ENCODE results near the gene MBP.

DNA sequence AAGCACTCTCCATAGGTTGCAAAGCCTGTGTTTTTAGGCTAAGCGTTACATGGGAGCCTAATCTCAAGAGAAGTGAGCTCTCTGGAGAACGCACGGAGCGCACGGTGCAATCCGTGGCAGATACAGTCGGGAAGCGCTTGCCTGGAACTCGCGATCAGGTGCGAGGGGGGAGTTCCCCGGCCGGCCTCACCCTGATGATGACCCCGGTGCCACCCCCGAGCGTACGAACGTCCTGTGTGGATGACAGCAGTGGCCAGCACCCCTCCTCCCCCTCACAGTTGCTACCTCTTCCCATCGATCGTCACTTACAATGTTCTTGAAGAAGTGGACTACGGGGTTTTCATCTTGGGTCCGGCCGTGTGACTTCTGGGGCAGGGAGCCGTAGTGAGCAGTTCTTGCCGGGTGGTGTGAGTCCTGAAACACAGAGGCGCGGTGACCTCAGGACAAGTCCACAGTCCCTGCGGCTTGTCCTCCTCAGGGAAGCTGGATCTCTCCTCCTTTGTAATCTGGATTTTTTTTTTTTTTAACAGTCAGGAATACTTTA, 142.9 kb downstream of the MBP start:
- TF ChIP-seq EZH2 (IDR thresholded peaks at IDR 0.05; ENCODE audit: low read length, unreplicated experiment), result no peak
- TF ChIP-seq, protein P1, sequence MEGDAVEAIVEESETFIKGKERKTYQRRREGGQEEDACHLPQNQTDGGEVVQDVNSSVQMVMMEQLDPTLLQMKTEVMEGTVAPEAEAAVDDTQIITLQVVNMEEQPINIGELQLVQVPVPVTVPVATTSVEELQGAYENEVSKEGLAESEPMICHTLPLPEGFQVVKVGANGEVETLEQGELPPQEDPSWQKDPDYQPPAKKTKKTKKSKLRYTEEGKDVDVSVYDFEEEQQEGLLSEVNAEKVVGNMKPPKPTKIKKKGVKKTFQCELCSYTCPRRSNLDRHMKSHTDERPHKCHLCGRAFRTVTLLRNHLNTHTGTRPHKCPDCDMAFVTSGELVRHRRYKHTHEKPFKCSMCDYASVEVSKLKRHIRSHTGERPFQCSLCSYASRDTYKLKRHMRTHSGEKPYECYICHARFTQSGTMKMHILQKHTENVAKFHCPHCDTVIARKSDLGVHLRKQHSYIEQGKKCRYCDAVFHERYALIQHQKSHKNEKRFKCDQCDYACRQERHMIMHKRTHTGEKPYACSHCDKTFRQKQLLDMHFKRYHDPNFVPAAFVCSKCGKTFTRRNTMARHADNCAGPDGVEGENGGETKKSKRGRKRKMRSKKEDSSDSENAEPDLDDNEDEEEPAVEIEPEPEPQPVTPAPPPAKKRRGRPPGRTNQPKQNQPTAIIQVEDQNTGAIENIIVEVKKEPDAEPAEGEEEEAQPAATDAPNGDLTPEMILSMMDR (conservative IDR thresholded peaks at IDR 0.05; ENCODE audit: low read depth, low read length), result no peak

Measured in PC-3 (cell line).